Adrenal gland (tissue), 12 donors: ENCODE data around the gene CASP2. TPM values are rescaled to one million over a fixed set of nuclear protein-coding genes. Genes with fewer than 3 reads are reported as not detected.

Source experiments
- DNase-seq, 7 donors: peaks; one replicate each; pipeline ENCODE4 v3.0.0-alpha.2; 2019 to 2020
- H3K27ac ChIP-seq, 5 donors: fragments of 200-600 bp; sonication (generic) in 4 of 5; 1 replicate in 3 of 5; 2 replicates in 2 of 5; pipeline versions ENCODE4 v1.5.1 to v1.8.0; 2016 to 2020; ENCODE audit warnings: mild to moderate bottlenecking in 1 of 5
- H3K27me3 ChIP-seq: fragments of 200-600 bp; 2 replicates; pipeline ENCODE4 v1.8.0; 2021
- H3K36me3 ChIP-seq, 2 donors: fragments of 200-600 bp; replicated peaks in 1 of 2; 1 replicate in 1 of 2; 2 replicates in 1 of 2; pipeline versions ENCODE4 v1.5.1 to v1.8.0; 2018 to 2022
- H3K4me1 ChIP-seq, 2 donors: fragments of 200-600 bp; replicated peaks in 1 of 2; 1 replicate in 1 of 2; 2 replicates in 1 of 2; pipeline versions ENCODE4 v1.5.1 to v1.8.0; 2018 to 2021
- H3K4me3 ChIP-seq, 4 donors: fragments of 200-600 bp; sonication (generic) in 3 of 4; one replicate each; pipeline ENCODE4 v1.5.1; 2016 to 2018
- H3K9me3 ChIP-seq, 3 donors: fragments of 200-600 bp; sonication (generic) in 1 of 3; replicated peaks in 1 of 3; 1 replicate in 2 of 3; 2 replicates in 1 of 3; pipeline versions ENCODE4 v1.5.1 to v1.8.0; 2016 to 2021
- POLR2A ChIP-seq, 2 donors: fragments of 450-650 bp; IDR thresholded peaks; one replicate each; pipeline ENCODE4 v1.6.1; 2017; ENCODE audit warnings: antibody characterized with exemption in 2 of 2, mild to moderate bottlenecking in 2 of 2, moderate library complexity in 1 of 2
- WGBS, 4 donors: extraction: QIAGEN DNeasy Blood & Tissue Kit in 2 of 4; methylation state at CpG; one replicate each; pipeline versions ENCODE4 v1.1.5 to v1.1.7; 2013 to 2017; 5-methylcytosine and 5-hydroxymethylcytosine counted together
- intact Hi-C, 2 donors: fragments of 100-400 bp; cut with DNase I; formaldehyde crosslinking; loops; one replicate each; pipeline versions ENCODE4 v1.14.1 to v1.15.0; 2022 to 2023
- polyA plus RNA-seq, 3 donors: library from polyadenylated mRNA; stranded (reverse); fragments of 200-250 nt in 2 of 3; fragments of 350-450 nt in 1 of 3; fragmentation: Illumina TruSeq in 1 of 3; extraction: RNeasy Lipid Tissue Mini Kit (QIAGEN cat#74804) in 1 of 3; gene quantifications; one replicate each; pipeline ENCODE4 v1.2.3, GENCODE V29; 2013 to 2014
- total RNA-seq, 9 donors: library from RNA; depleted of rRNA in 4 of 9; stranded (reverse); fragments of >200 nt in 4 of 9; fragments of 120-200 nt in 1 of 9; fragmentation: NEBNext Ultra II Directional in 1 of 9; extraction: Animal tissue kit (Norgen Biotek cat#: 25700) in 1 of 9; gene quantifications; one replicate each; pipeline versions ENCODE4 v1.1.0 to v1.2.4, GENCODE V29; 2013 to 2023
- TF ChIP-seq, protein P1 (sequence below), 6 experiments: fragments of 450-650 bp in 4 of 6; fragments of 200-600 bp in 2 of 6; sonication (generic) in 1 of 6; IDR thresholded peaks; 1 replicate in 5 of 6; 2 replicates in 1 of 6; pipeline versions ENCODE4 v1.5.1 to v1.8.0; 2016 to 2021; ENCODE audit warnings: antibody characterized with exemption in 6 of 6, mild to moderate bottlenecking in 2 of 6, moderate library complexity in 1 of 6
- donor health status: healthy with polysubstance abuse.
- donor health status: Bipolar disorder and iron deficiency.
- donor health status: DM: yes; HTN: yes; CAD: no.
- donor health status: DM: no; HTN: no; CAD: no.
- donor health status: DM: no; HTN: no; CAD: no.
- donor health status: DM: yes; HTN: yes; CAD: no.

The CASP2 gene
- total and polyA plus RNA-seq, 12 donors = 4.6 to 25.4 (median 13.1) TPM

DNA sequence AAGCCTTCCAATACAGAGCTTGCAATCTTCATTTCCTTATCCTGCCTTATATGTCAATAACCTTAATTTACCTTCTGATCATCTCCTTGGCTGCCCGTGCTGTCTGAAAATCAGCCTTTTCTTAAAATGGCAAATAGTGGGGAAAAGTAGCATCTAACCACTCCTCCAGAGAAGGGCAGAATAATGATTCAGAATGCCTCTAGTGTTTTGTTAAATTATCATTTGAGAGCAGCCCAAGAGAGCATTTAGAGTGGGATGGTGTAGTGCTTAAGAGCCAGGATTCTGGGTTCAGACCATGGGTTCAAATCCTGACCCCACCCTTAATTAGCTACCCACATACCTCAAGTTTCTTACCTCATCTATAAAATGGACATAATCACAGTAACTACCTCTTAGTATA lies 8.0 kb upstream of the CASP2 start:
- H3K9me3 ChIP-seq = no peaks in the 10 kb centered on the region
- no peaks in the 10 kb centered on the region for H3K36me3 ChIP-seq
- intact Hi-C loops = no loop called here
- H3K27ac ChIP-seq = peak overlapping the region in 4 of 5 donors; percentile 36 to 64 (median 44)
- peaks cover 7 to 17% of the 10 kb centered on the region in 2 donors for H3K4me1 ChIP-seq
- DNase-seq = no peak
- peak overlapping the region in 1 of 4 donors; percentile 26 for H3K4me3 ChIP-seq
- no peaks in the 10 kb centered on the region for H3K27me3 ChIP-seq
- 21 to 38% (median 28%) methylated on average over 1 of the region's 1 CpG for WGBS, 4 donors
- TF ChIP-seq POLR2A (IDR thresholded peaks at IDR 0.05) = no peak
- TF ChIP-seq, protein P1, sequence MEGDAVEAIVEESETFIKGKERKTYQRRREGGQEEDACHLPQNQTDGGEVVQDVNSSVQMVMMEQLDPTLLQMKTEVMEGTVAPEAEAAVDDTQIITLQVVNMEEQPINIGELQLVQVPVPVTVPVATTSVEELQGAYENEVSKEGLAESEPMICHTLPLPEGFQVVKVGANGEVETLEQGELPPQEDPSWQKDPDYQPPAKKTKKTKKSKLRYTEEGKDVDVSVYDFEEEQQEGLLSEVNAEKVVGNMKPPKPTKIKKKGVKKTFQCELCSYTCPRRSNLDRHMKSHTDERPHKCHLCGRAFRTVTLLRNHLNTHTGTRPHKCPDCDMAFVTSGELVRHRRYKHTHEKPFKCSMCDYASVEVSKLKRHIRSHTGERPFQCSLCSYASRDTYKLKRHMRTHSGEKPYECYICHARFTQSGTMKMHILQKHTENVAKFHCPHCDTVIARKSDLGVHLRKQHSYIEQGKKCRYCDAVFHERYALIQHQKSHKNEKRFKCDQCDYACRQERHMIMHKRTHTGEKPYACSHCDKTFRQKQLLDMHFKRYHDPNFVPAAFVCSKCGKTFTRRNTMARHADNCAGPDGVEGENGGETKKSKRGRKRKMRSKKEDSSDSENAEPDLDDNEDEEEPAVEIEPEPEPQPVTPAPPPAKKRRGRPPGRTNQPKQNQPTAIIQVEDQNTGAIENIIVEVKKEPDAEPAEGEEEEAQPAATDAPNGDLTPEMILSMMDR (IDR thresholded peaks at IDR 0.05) = no peak

DNA sequence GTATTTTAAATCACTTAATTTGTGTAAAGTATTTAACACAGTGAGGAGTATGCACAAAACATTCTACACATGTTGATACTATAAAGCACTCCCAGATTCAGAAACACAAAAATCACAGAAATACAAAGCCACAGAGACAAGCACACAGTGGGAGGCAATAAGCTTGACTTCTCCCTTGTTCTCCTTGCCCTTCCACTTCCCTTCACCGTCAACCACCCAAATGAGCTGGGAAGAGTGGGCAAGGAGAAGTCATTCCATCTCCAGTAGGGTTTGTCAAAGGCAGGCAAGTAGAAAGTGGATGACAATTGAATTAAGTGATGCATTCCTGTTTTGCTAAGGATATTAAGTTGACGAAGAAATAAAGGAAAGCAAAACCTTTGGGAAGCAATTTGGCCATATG lies 7.6 kb upstream of the CASP2 start:
- Histone ChIP-seq H3K4me1 (peaks cover 7 to 17% of the 10 kb centered on the region in 2 donors), H3K4me3 (no peak overlapping the region), H3K9me3 (no peaks in the 10 kb centered on the region), H3K36me3 (no peaks in the 10 kb centered on the region), H3K27me3 (no peaks in the 10 kb centered on the region), H3K27ac (peak overlapping the region in 1 of 5 donors; percentile 36)
- WGBS, 4 donors = 84 to 94% (median 91%) methylated on average over 2 of the region's 2 CpGs
- TF ChIP-seq, protein P1 (IDR thresholded peaks at IDR 0.05) = no peak
- TF ChIP-seq POLR2A (IDR thresholded peaks at IDR 0.05) = no peak
- DNase-seq = no peak
- intact Hi-C loops = no loop called here

DNA sequence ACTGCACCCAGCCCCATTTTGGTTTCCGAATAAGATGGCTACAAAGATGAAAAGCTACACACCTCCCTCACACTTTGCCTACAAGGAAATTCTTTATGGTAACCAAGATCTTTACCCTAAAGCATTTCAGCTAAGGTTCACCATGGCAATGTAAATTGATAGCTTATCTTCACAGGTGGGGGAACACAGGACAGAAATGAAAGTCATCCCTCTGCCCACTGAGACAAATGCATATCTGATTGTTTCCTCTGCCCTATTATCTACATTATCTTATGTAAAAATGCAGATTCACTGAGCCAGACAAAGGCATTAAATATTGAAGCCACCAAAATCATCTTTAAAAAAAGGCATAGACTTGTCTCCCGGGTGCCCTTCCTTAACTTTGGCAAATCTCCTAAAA lies 6.6 kb upstream of the CASP2 start:
- WGBS, 4 donors = 93 to 96% (median 93%) methylated on average over 2 of the region's 2 CpGs
- TF ChIP-seq POLR2A (IDR thresholded peaks at IDR 0.05) = no peak
- TF ChIP-seq, protein P1 (IDR thresholded peaks at IDR 0.05) = no peak
- H3K36me3 ChIP-seq = no peaks in the 10 kb centered on the region
- no peak for DNase-seq
- H3K27ac ChIP-seq = no peak overlapping the region
- peaks cover 7 to 17% of the 10 kb centered on the region in 2 donors for H3K4me1 ChIP-seq
- intact Hi-C loops = no loop called here
- no peak overlapping the region for H3K4me3 ChIP-seq
- H3K9me3 ChIP-seq = no peaks in the 10 kb centered on the region
- no peaks in the 10 kb centered on the region for H3K27me3 ChIP-seq

DNA sequence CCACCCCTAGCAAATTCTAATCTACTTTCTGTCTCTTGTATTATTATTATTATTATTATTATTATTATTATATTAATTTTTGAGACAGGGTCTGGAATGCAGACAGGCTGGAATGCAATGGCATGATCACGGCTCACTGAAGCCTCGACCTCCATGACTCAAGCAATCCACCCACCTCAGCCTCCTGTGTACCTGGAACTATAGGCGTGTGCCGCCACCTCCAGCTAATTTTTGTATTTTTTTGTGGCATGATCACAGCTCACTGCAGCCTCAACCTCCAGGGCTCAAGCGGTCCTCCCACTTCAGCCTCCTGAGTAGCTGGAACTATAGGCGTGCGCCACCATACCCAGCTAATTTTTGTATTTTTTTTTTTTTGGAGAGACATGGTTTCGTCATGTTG lies 6.0 kb upstream of the CASP2 start:
- no peak overlapping the region for H3K4me3 ChIP-seq
- H3K27me3 ChIP-seq = no peaks in the 10 kb centered on the region
- TF ChIP-seq, protein P1 (IDR thresholded peaks at IDR 0.05) = no peak
- TF ChIP-seq POLR2A (IDR thresholded peaks at IDR 0.05) = no peak
- intact Hi-C loops = no loop called here
- H3K36me3 ChIP-seq = no peaks in the 10 kb centered on the region
- peaks cover 7 to 17% of the 10 kb centered on the region in 2 donors for H3K4me1 ChIP-seq
- H3K27ac ChIP-seq = no peak overlapping the region
- 95 to 99% (median 97%) methylated on average over 8 of the region's 8 CpGs for WGBS, 4 donors
- no peaks in the 10 kb centered on the region for H3K9me3 ChIP-seq
- DNase-seq = no peak
